ENCODE results near the gene MCM8. TPM values are rescaled to one million over a fixed set of nuclear protein-coding genes. Genes with fewer than 3 reads are reported as not detected.

The MCM8 gene
- total RNA-seq, 2 experiments from 2014 or later: 42.5 to 45.4 TPM

GRCh38 chr20:5977223-5977622, 26.8 kb downstream of the MCM8 start:
- Mint-ChIP-seq H3K36me3 (ENCODE audit: low read depth) (peaks cover 54% of the 10 kb centered on the region), H3K27ac (no peak overlapping the region), H3K4me1 (no peaks in the 10 kb centered on the region), H3K4me3 (no peak overlapping the region), H3K9me3 (ENCODE audit: low read depth) (no peaks in the 10 kb centered on the region), H3K27me3 (no peaks in the 10 kb centered on the region)
- ATAC-seq (no peak), DNase-seq (no peak)
- CTCF ChIA-PET: interaction anchor here (0.6 kb wide), 1 partner anchor 42 kb away, joined by 3 read pairs; no protein-coding TSS in a partner anchor
- POLR2A ChIA-PET: no interaction called here
- intact Hi-C loops (cut with DNase I, micrococcal nuclease): no loop called here

- intact Hi-C loops (cut with DNase I, micrococcal nuclease): no loop called here
- Mint-ChIP-seq H3K27ac (no peak overlapping the region), H3K4me1 (no peaks in the 10 kb centered on the region), H3K9me3 (ENCODE audit: low read depth) (no peaks in the 10 kb centered on the region), H3K36me3 (ENCODE audit: low read depth) (peaks cover 53% of the 10 kb centered on the region), H3K27me3 (no peaks in the 10 kb centered on the region), H3K4me3 (no peak overlapping the region)
- POLR2A ChIA-PET: no interaction called here
- DNase-seq (no peak), ATAC-seq (no peak)
- CTCF ChIA-PET: interaction anchor here (0.8 to 1.1 kb wide), 3 partner anchors 9 to 448 kb away, joined by 3 to 4 read pairs (median 4); no protein-coding TSS in a partner anchor
These were observed 27.5 kb downstream of the MCM8 start for GRCh38 chr20:5977975-5978374.

GRCh38 chr20:5979801-5980200, 29.3 kb downstream of the MCM8 start:
- H3K27ac Mint-ChIP-seq: no peak overlapping the region
- H3K4me3 Mint-ChIP-seq: no peak overlapping the region
- no peaks in the 10 kb centered on the region for H3K4me1 Mint-ChIP-seq
- H3K9me3 Mint-ChIP-seq (ENCODE audit: low read depth): no peaks in the 10 kb centered on the region
- H3K36me3 Mint-ChIP-seq (ENCODE audit: low read depth): peaks cover 55% of the 10 kb centered on the region
- CTCF ChIA-PET: interaction anchor here (0.6 to 1.1 kb wide), 2 partner anchors 84 to 425 kb away, joined by 3 read pairs; no protein-coding TSS in a partner anchor
- intact Hi-C loops (cut with DNase I, micrococcal nuclease): no loop called here
- DNase-seq (no peak), ATAC-seq (no peak)
- H3K27me3 Mint-ChIP-seq: no peaks in the 10 kb centered on the region
- POLR2A ChIA-PET: no interaction called here

DNA sequence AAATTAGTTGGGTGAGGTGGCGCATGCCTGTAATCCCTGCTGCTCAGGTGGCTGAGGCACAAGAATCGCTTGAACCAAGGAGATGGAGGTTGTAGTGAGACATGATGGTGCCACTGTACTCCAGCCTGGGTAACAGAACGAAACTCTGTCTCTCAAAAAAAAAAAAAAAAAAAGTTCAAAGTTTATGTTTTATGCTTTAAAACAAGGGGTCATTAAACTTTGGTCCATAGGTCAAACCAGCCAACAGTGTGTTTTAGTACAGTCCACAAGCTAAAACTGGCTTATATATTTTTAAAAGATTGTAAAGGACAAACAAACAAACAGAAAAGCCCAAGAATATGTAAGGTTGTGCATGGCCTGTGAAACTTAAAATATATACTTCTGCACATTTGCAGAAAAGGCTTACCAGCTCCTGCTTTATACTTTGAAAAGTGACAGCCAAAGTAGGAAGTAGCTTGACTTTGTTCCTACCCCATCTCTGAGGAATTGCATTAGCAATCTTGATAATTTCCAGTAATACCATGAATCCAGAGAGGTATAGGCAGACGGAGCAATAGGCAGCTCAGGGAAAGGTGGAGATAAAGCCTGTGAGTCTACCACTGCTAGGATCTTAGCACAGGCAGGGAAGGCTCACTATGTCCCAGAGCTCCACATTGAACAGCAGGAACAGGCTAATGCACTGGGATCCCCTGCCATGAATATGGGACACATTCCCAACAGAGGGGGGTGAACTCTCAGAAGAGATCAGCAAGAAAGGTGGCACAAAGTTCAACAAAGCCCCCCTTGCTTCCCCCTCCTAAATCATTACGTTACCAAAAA, 30.5 kb downstream of the MCM8 start:
- H3K36me3 Mint-ChIP-seq (ENCODE audit: low read depth): peaks cover 57% of the 10 kb centered on the region
- no peaks in the 10 kb centered on the region for H3K27me3 Mint-ChIP-seq
- intact Hi-C loops (cut with DNase I, micrococcal nuclease): no loop called here
- POLR2A ChIA-PET: interaction anchor here (0.6 kb wide), 1 partner anchor 850 kb away, joined by 3 read pairs; no protein-coding TSS in a partner anchor
- no peak overlapping the region for H3K4me3 Mint-ChIP-seq
- no peaks in the 10 kb centered on the region for H3K9me3 Mint-ChIP-seq (ENCODE audit: low read depth)
- H3K4me1 Mint-ChIP-seq: no peaks in the 10 kb centered on the region
- CTCF ChIA-PET: interaction anchor here (0.7 to 1.3 kb wide), 3 partner anchors 22 to 375 kb away, joined by 3 read pairs; no protein-coding TSS in a partner anchor
- no peak for ATAC-seq
- H3K27ac Mint-ChIP-seq: no peak overlapping the region
- no peak for DNase-seq

GRCh38 chr20:5987383-5987782, 36.9 kb downstream of the MCM8 start:
- Mint-ChIP-seq H3K9me3 (ENCODE audit: low read depth) (no peaks in the 10 kb centered on the region), H3K36me3 (ENCODE audit: low read depth) (peaks cover 48% of the 10 kb centered on the region), H3K4me1 (peaks cover 4% of the 10 kb centered on the region), H3K4me3 (no peak overlapping the region), H3K27me3 (no peaks in the 10 kb centered on the region), H3K27ac (no peak overlapping the region)
- no peak for ATAC-seq
- intact Hi-C loops (cut with DNase I, micrococcal nuclease): no loop called here
- no peak for DNase-seq
- POLR2A ChIA-PET: no interaction called here
- CTCF ChIA-PET: no interaction called here

- POLR2A ChIA-PET: no interaction called here
These were observed 39.1 kb downstream of the MCM8 start for GRCh38 chr20:5989539-5989938.

DNA sequence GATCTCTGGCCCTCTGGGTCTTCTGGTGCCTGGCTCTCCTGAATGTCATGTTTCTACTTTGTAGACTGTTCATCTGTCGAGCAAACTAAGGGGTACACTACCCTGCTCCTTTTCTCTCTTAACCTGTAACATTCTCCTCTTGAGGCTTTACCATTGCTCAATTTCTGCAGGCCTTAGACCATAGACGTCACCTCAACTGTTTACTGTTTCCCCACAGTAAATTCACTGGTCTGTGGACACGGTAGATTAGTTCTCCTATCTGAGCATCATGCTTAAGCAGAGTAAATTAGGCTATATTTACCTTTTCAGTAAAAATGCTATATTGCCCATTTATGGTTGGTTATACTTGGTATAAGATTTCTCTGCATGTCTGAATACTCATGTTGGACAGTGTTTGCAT, 40.5 kb downstream of the MCM8 start:
- peaks cover 8% of the 10 kb centered on the region for H3K4me1 Mint-ChIP-seq
- ChIA-PET CTCF (no interaction called here), POLR2A (no interaction called here)
- H3K4me3 Mint-ChIP-seq: no peak overlapping the region
- H3K36me3 Mint-ChIP-seq (ENCODE audit: low read depth): peaks cover 43% of the 10 kb centered on the region
- H3K9me3 Mint-ChIP-seq (ENCODE audit: low read depth): no peaks in the 10 kb centered on the region
- intact Hi-C loops (cut with DNase I, micrococcal nuclease): no loop called here
- DNase-seq: no peak
- no peak for ATAC-seq
- no peak overlapping the region for H3K27ac Mint-ChIP-seq
- no peaks in the 10 kb centered on the region for H3K27me3 Mint-ChIP-seq

More at GRCh38 chr20:5989539-5989938, 39.1 kb downstream of the MCM8 start:
- Mint-ChIP-seq H3K4me3 (no peak overlapping the region), H3K27ac (no peak overlapping the region), H3K27me3 (no peaks in the 10 kb centered on the region), H3K9me3 (ENCODE audit: low read depth) (no peaks in the 10 kb centered on the region), H3K36me3 (ENCODE audit: low read depth) (peaks cover 42% of the 10 kb centered on the region), H3K4me1 (peaks cover 4% of the 10 kb centered on the region)
- ATAC-seq: no peak
- intact Hi-C loops (cut with DNase I, micrococcal nuclease): no loop called here
- CTCF ChIA-PET: interaction anchor here (0.5 kb wide), 1 partner anchor 206 kb away, joined by 3 read pairs; no protein-coding TSS in a partner anchor
- no peak for DNase-seq

- peaks cover 39% of the 10 kb centered on the region for H3K36me3 Mint-ChIP-seq (ENCODE audit: low read depth)
- CTCF ChIA-PET: interaction anchor here (1.0 kb wide), 1 partner anchor 204 kb away, joined by 4 read pairs; no protein-coding TSS in a partner anchor
- H3K4me1 Mint-ChIP-seq: peaks cover 13% of the 10 kb centered on the region
These were observed 41.4 kb downstream of the MCM8 start for GRCh38 chr20:5991623-5992441.

GRCh38 chr20:5996765-5997164, 46.3 kb downstream of the MCM8 start:
- DNase-seq (peak; percentile 66), ATAC-seq (peak; percentile 96)
- intact Hi-C loops (cut with DNase I, micrococcal nuclease): no loop called here
- no peak overlapping the region for H3K4me3 Mint-ChIP-seq
- H3K4me1 Mint-ChIP-seq: peaks cover 17% of the 10 kb centered on the region
- H3K27me3 Mint-ChIP-seq: no peaks in the 10 kb centered on the region
- peak overlapping the region; percentile 38 for H3K27ac Mint-ChIP-seq
- CTCF ChIA-PET: interaction anchor here (0.6 to 1.8 kb wide), 4 partner anchors 8 to 889 kb away, joined by 3 to 6 read pairs (median 4); no protein-coding TSS in a partner anchor
- H3K36me3 Mint-ChIP-seq (ENCODE audit: low read depth): peaks cover 28% of the 10 kb centered on the region
- POLR2A ChIA-PET: interaction anchor here (0.6 kb wide), 1 partner anchor 462 kb away, joined by 3 read pairs; no protein-coding TSS in a partner anchor
- H3K9me3 Mint-ChIP-seq (ENCODE audit: low read depth): no peaks in the 10 kb centered on the region

More at GRCh38 chr20:5991623-5992441, 41.4 kb downstream of the MCM8 start:
- Mint-ChIP-seq H3K4me3 (no peak overlapping the region), H3K9me3 (ENCODE audit: low read depth) (no peaks in the 10 kb centered on the region), H3K27ac (no peak overlapping the region), H3K27me3 (no peaks in the 10 kb centered on the region)
- ATAC-seq (no peak), DNase-seq (no peak)
- intact Hi-C loops (cut with DNase I, micrococcal nuclease): no loop called here
- POLR2A ChIA-PET: interaction anchor here (0.6 kb wide), 1 partner anchor 17 kb away, joined by 3 read pairs; no protein-coding TSS in a partner anchor

- CTCF ChIA-PET: interaction anchor here (1.2 kb wide), 1 partner anchor 74 kb away, joined by 3 read pairs; no protein-coding TSS in a partner anchor
- POLR2A ChIA-PET: no interaction called here
- DNase-seq (no peak), ATAC-seq (no peak)
- no peak overlapping the region for H3K27ac Mint-ChIP-seq
- H3K36me3 Mint-ChIP-seq (ENCODE audit: low read depth): peaks cover 25% of the 10 kb centered on the region
- H3K9me3 Mint-ChIP-seq (ENCODE audit: low read depth): no peaks in the 10 kb centered on the region
- H3K4me1 Mint-ChIP-seq: peaks cover 23% of the 10 kb centered on the region
- no peaks in the 10 kb centered on the region for H3K27me3 Mint-ChIP-seq
- no peak overlapping the region for H3K4me3 Mint-ChIP-seq
- intact Hi-C loops (cut with DNase I, micrococcal nuclease): no loop called here
These were observed 49.3 kb downstream of the MCM8 start for GRCh38 chr20:5999783-6000182.

GRCh38 chr20:6000871-6001270, 50.4 kb downstream of the MCM8 start:
- Mint-ChIP-seq H3K9me3 (ENCODE audit: low read depth) (no peaks in the 10 kb centered on the region), H3K4me1 (peaks cover 21% of the 10 kb centered on the region), H3K27ac (no peak overlapping the region), H3K36me3 (ENCODE audit: low read depth) (peaks cover 16% of the 10 kb centered on the region), H3K27me3 (no peaks in the 10 kb centered on the region), H3K4me3 (no peak overlapping the region)
- ChIA-PET POLR2A (no interaction called here), CTCF (no interaction called here)
- ATAC-seq: no peak
- DNase-seq: no peak
- intact Hi-C loops (cut with DNase I, micrococcal nuclease): no loop called here

All from activated CD4-positive, alpha-beta T cell treated with anti-CD3 and anti-CD28 coated beads for 36 hours (primary cell).